Ammon's horn (tissue), 1 donor: ENCODE data around the gene RASGRF2.
"Not testable (repeated sequence)": the region's sequence is repeated elsewhere in the genome, so short reads cannot be mapped to it uniquely, and the experiment has no call there.

Source experiments
- DNase-seq: peaks from one replicate; pipeline ENCODE4 v3.0.0-alpha.2; 2016; ENCODE audit warnings: low spot score

RASGRF2 gene

DNA sequence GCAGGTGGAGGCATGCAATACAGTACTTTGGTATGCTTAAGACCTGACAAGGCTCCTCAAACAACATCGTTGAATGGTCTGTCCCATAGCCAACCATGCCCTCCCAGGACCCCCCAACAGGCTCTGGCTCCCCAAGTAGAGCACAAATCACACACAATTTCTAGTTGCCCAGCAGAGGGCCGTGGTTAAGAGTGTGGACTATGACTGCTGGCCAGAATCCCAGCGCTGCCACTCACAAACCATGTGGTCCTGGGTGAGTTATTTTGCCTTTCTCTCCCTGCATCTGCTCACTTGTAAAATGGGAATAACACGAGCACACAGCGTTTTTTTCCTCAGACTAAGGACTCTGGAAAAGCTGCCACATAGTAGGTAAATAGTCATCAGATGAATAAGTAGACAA is 279.4 kb downstream of the RASGRF2 start:
- DNase-seq, result peak; percentile 62

DNA sequence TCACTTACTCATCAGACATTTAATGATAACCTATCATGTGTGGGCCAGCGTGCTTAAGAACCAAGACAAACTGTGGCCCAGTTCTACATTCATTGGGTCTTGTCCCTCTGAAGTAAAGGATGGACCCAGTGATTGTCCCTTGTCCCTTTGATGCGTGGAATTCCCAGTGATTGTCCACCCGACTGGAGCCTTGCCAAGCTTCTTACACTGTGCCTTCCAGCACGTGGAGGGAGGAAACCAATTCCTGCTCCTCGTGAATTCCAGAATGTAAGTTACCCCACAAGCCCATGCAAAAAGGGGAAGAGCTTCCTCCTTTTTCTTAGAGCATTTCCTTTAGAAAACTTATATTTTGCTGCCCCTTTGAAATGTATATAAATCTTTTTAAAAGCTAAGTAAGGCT is 280.8 kb downstream of the RASGRF2 start:
- DNase-seq, result no peak

- DNase-seq, result no peak
Observed at GRCh38 chr5:81241961-81242648, 281.9 kb downstream of the RASGRF2 start.

DNA sequence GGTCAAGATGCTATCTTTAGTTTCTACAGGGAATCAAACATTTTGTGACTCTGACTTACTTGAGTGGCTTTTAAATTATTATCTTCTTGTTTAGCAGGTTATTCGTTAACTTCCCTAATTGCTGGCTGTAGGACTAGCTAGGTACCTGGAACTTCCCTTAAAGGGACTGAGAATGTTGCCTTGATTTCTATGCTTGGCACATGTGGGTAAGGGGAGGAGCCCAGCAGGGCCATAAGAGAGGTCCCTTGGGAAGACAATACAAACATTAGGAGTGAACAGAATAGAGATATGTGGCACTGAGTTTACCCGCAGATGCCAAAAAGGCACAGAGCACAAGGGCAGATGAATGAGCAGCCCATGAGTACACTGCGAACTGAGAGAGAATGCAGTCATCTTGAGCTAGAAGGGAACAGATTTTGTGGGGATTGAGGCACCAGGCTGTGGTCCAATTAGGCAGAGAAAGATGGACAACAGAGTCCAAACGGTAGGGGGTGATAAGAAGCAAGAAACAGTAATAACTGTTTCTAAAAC is 282.8 kb downstream of the RASGRF2 start:
- DNase-seq, result peak; percentile 39

- DNase-seq, result no peak
Observed at GRCh38 chr5:81244451-81244850, 284.3 kb downstream of the RASGRF2 start.

DNA sequence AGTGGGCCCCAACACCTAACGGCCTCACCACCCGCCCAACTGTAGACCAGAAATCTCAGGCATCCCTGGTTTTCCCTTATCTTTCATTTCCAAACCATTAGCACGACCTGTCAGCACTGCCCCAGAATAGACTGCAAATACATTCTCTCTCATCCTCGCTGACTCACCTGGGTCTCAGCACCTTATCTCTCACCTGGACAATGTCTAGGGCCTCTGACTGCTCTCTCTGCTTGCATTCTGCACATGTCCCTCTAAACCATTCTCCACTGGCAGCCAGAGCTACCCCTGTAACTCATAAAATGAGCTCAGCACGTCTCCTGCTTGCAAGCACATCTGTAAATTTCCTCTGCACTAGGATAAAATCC is 285.7 kb downstream of the RASGRF2 start:
- DNase-seq, result no peak

DNA sequence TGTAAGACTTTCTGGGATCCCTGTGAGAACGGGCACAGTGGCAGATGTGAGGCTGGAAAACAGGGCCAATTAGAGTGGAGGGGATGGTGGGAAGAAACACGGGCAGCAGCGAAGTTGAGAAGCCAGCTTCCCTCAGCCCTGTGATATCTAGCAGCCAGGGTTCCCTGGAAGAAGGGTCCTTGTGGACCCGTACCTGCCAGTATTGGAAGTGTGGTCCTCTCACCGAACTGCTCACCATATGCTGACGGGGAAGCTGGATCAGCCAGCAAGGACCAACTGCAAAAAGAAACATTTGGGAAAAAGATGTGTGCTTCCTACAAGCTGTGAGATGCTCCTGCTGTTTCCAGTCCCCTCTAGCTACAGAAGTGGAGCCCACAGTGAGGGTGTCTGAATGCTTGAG is 286.5 kb downstream of the RASGRF2 start:
- DNase-seq, result no peak

GRCh38 chr5:81247441-81247972 is 287.3 kb downstream of the RASGRF2 start:
- DNase-seq, result peak; percentile 67

DNA sequence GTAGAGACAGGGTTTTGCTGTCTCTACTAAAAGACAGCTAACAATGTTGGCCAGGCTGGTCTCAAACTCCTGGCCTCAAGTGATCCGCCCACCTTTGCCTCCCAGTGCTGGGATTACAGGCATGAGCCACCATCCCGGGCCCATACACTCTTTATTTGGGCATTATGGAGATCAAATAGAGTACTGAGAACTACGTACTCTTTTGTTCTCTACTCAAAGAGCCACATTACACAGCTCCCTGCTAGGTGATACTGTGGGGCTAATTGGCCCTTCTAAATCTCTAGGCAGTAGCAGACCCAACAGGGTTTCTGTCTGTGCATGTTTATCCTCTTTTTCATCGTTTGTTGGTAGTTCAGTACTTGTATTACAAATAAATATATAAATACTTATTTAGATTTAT is 289.1 kb downstream of the RASGRF2 start:
- DNase-seq, result no peak

DNA sequence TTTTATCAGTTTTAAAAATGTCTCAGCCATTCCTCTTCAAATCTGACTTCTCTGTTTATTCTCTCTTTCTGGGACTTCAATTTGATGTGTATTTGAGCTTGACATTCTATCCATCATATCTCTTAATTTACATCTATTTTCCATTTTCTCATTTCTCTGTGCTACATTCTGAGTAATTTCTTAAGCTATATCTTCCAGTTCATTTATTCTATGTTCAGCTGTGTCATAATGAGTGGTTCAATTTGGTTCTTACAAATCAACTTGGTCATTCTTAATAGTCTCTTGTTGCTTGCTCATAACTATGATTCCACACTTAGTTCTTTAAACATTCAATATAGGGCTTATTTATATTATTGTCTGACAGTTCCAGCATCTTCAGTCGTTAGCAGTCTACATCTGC is 289.8 kb downstream of the RASGRF2 start:
- DNase-seq, result no peak

DNA sequence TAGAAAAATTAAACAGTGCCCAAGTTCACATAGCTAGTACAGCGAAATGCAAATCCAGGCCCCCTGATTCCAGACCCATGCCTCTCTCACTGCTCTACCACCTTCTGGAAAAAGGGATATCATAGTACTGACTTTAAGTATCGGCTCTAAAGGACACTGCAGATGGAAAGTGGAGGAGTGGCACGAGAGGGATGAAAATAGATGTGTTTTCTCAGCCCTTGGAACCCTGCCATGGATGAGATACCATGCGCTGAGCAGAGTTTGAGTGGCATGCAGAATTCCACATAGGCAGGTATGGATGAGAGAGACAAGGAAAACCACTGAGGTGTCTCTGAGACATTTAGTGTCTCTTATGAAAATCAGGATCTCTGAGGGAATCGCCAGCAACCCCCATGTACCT is 291.8 kb downstream of the RASGRF2 start:
- no peak for DNase-seq

DNA sequence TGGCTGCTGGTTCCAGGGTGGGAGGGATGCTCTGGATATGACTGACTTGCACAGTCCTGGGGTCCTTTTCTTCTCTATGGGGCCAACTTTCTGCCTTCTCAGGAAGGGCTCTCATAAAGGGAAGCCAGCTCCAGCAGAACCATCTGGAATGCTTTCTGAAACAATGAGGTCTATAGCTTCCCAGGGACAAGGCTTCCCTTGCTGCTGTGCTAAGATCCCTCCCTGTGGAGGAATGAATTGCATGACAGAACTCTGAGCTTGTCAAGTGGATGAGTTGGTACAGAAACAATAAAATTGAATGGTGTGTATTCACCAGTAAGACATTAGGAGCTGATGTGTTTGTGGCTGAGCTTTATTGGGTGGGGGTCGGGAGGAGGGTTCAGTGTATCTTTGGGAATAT is 292.7 kb downstream of the RASGRF2 start:
- no peak for DNase-seq

DNA sequence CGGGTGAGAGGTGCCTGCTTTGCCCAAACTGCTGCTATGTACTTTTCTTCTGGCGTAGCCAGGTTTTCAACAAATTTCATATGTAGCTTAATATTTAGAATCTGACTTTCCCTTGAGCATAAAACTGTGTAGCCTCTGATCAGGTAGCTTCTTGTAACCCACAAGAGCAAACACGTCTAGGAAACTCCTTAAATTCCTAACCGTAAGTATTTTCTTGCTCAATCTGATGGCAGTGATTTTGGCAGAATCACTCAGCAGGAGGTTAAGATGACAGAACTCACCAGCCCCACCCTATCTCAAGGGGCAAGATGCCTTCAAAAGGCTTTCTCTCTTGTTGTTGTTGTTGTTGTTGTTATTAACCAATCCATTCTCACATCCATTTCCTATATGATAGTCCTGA is 293.7 kb downstream of the RASGRF2 start:
- DNase-seq, result no peak

GRCh38 chr5:81254886-81255559 is 294.9 kb downstream of the RASGRF2 start:
- DNase-seq, result no peak

GRCh38 chr5:81256766-81257165 is 296.6 kb downstream of the RASGRF2 start:
- no peak for DNase-seq

- not testable (repeated sequence) for DNase-seq
Observed at GRCh38 chr5:81262796-81263195, 302.6 kb downstream of the RASGRF2 start.

- DNase-seq, result no peak
Observed at GRCh38 chr5:81265101-81265500, 304.9 kb downstream of the RASGRF2 start.

- DNase-seq, result no peak
Observed at GRCh38 chr5:81268521-81269196, 308.5 kb downstream of the RASGRF2 start.

DNA sequence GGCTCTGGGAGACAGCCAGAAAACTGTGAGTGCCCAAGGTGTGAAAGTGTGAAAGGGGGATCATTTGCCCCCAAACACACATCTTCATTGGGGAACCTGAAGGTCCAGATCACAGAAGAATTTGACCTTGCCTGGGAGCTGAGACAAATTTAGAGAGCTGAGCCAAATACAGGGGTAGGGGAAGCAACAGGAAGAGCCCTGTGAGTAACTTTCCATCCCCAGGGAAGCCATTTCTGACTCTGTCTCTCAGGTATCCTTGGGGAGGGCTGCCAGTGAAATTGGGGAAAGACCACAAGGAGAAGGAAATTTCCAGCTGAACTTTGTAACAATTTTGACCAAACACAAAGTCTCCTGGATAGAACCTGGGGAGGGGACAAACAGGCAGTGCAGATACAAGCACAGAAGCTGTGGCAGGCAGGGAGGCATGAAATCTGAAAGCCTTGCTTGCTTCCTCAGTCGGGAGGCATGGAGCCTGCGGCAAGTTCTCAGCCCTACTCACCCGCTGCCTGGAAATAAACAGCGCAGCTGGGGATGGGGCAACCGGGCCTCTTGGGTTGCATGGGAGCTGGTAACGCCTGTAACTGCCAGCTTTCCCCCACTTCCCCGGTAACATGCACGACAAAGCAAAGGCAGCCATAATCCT is 309.7 kb downstream of the RASGRF2 start:
- DNase-seq, result no peak

DNA sequence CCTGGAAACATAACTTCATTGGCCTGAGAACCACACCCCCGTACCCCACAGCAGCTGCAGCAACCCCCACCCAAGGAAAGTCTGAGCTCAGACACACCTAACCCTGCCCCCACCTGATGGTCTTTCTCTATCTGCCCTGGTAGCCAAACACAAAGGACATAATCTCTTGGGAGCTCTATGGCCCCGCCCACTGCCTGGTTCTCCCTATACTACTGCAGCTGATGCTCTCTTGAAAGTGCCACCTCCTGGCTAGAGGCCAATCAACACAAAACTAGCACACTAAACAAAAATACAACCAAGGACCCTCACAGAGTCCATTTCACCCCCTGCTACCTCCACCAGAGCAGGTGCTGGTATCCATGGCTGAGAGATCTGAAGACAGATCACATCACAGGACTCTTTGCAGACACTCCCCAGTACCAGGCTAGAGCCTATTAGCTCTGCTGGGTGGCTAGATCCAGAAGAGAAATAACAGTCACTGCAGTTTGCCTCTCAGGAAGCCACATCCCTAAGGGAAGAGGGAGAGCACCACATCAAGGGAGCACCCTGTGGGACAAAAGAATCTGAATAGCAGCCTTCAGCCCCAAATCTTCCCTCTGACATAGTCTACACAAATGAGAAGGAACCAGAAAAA is 310.3 kb downstream of the RASGRF2 start:
- DNase-seq, result not testable (repeated sequence)
